Upper lobe of right lung (tissue), 1 donor: Measurements from ENCODE around the gene ANKS1B. TPM values are rescaled to one million over a fixed set of nuclear protein-coding genes. Genes with fewer than 3 reads are reported as not detected.
A peak's percentile ranks its signal among the peaks of the same experiment; 100 is the strongest.

Source experiments
- ATAC-seq: fragments of 200-7000 bp; cut with Tn5 transposase; one replicate; pipeline ENCODE4 v1.9.1; 2020; ENCODE audit warnings: mild to moderate bottlenecking, moderate library complexity
- DNase-seq: peaks from one replicate; pipeline ENCODE4 v3.0.0-alpha.2; 2020
- H3K27ac ChIP-seq: fragments of 200-600 bp; one replicate; pipeline ENCODE4 v1.8.0; 2022
- H3K27me3 ChIP-seq: fragments of 200-600 bp; one replicate; pipeline ENCODE4 v1.8.0; 2022; ENCODE audit warnings: mild to moderate bottlenecking
- H3K36me3 ChIP-seq: fragments of 200-600 bp; one replicate; pipeline ENCODE4 v1.8.0; 2022
- H3K4me1 ChIP-seq: fragments of 200-600 bp; one replicate; pipeline ENCODE4 v1.8.0; 2022
- H3K4me3 ChIP-seq: fragments of 200-600 bp; one replicate; pipeline ENCODE4 v1.8.0; 2022; ENCODE audit warnings: mild to moderate bottlenecking
- H3K9me3 ChIP-seq: fragments of 200-600 bp; one replicate; pipeline ENCODE4 v1.8.0; 2022
- CTCF ChIP-seq: fragments of 200-600 bp; IDR thresholded peaks from one replicate; pipeline ENCODE4 v1.8.0; 2022; ENCODE audit warnings: antibody characterized with exemption
- intact Hi-C: fragments of 100-400 bp; cut with DNase I; formaldehyde crosslinking; loops from one replicate; pipeline ENCODE4 v1.11.0; 2022
- total RNA-seq: library from RNA; stranded (reverse); fragmentation: NEBNext Ultra II Directional; extraction: Animal tissue kit (Norgen Biotek cat#: 25700); gene quantifications from one replicate; pipeline ENCODE4 v1.2.1, GENCODE V29; 2021
- donor health status: DM: no; HTN: yes; CAD: no; lungs with severe emphysema.

ANKS1B gene
- total RNA-seq, 1 donor from 2014 or later, result 5.3 TPM

GRCh38 chr12:99495799-99496198 is 488.9 kb downstream of the ANKS1B start:
- no peaks in the 10 kb centered on the region for H3K36me3 ChIP-seq
- H3K4me1 ChIP-seq, result no peaks in the 10 kb centered on the region
- no peaks in the 10 kb centered on the region for H3K9me3 ChIP-seq
- no peak for TF ChIP-seq CTCF
- no peaks in the 10 kb centered on the region for H3K27me3 ChIP-seq
- intact Hi-C loops, result no loop called here
- DNase-seq, result no peak
- no peak overlapping the region for H3K27ac ChIP-seq
- no peak overlapping the region for H3K4me3 ChIP-seq
- ATAC-seq, result no peak

- intact Hi-C loops, result no loop called here
- ATAC-seq (no peak), DNase-seq (no peak)
- Histone ChIP-seq H3K9me3 (no peaks in the 10 kb centered on the region), H3K27me3 (no peaks in the 10 kb centered on the region), H3K4me1 (no peaks in the 10 kb centered on the region), H3K36me3 (no peaks in the 10 kb centered on the region), H3K4me3 (no peak overlapping the region), H3K27ac (no peak overlapping the region)
- TF ChIP-seq CTCF, result no peak
Observed at GRCh38 chr12:99493197-99493596, 491.5 kb downstream of the ANKS1B start.

DNA sequence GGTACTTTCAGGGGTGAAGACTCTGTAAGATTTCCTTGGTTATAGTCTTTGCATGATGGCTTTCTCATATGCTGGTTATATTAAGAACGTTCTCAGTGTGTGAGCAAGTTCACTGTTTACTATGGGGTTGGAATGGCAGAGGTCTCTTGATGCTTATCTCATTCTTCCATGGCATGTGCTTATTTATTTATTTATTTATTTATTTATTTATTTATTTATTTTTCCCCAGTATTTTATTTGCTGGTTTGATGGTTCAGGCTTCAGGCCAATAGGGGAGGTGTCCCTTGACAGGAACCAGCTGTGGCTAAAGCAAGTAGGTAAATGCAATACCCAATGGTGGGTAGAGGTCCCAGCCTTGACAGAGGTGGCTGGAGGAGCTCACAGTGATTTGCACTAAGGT is 498.5 kb downstream of the ANKS1B start:
- Histone ChIP-seq H3K36me3 (no peaks in the 10 kb centered on the region), H3K4me1 (no peaks in the 10 kb centered on the region), H3K4me3 (no peak overlapping the region), H3K9me3 (no peaks in the 10 kb centered on the region), H3K27ac (no peak overlapping the region), H3K27me3 (no peaks in the 10 kb centered on the region)
- no peak for TF ChIP-seq CTCF
- no peak for ATAC-seq
- intact Hi-C loops, result no loop called here
- no peak for DNase-seq

DNA sequence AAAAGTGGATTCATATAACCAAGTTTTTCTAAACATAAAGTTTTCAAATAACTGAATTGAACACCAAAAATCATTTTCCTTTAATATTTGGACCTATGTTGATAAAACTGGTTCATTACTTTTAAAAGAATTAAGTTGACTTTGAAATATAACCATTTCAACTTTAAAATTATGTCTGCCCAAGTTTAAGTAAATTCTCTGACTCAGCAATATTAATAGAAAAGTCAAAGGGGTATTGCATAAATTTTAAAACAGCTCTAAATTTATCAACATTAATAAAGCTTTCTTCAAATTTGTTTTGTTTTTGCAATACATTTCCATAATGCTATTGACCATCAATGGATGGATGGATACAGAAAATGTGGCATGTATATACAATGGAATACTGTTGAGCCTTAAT is 505.6 kb downstream of the ANKS1B start:
- Histone ChIP-seq H3K4me3 (no peak overlapping the region), H3K36me3 (no peaks in the 10 kb centered on the region), H3K9me3 (no peaks in the 10 kb centered on the region), H3K27ac (no peak overlapping the region), H3K4me1 (no peaks in the 10 kb centered on the region), H3K27me3 (no peaks in the 10 kb centered on the region)
- TF ChIP-seq CTCF, result no peak
- intact Hi-C loops, result no loop called here
- ATAC-seq (no peak), DNase-seq (no peak)

DNA sequence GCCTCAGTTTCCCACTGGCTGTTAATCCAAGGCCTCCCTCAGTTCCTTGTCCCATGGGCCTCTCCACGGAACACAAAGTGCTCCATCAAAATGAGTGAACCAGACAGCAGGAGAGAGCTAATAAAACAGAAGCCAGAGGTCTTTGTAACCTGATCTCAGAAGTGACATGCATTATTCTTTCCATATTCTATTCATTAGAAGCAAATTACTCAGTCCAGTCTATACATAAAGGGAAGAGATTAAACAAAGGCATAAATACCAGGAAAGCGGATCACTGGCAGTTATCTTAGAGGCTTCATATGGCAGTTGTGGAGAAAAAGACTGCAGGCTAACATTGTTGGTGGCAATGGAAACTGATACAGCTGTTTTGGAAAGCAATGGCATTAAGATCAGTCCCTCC is 507.8 kb downstream of the ANKS1B start:
- DNase-seq (no peak), ATAC-seq (no peak)
- no peaks in the 10 kb centered on the region for H3K27me3 ChIP-seq
- H3K27ac ChIP-seq, result no peak overlapping the region
- no peaks in the 10 kb centered on the region for H3K36me3 ChIP-seq
- TF ChIP-seq CTCF, result no peak
- intact Hi-C loops, result no loop called here
- no peaks in the 10 kb centered on the region for H3K9me3 ChIP-seq
- H3K4me1 ChIP-seq, result no peaks in the 10 kb centered on the region
- H3K4me3 ChIP-seq, result no peak overlapping the region

GRCh38 chr12:99455350-99456035 is 529.2 kb downstream of the ANKS1B start:
- H3K4me1 ChIP-seq, result no peaks in the 10 kb centered on the region
- intact Hi-C loops, result no loop called here
- no peaks in the 10 kb centered on the region for H3K27me3 ChIP-seq
- H3K9me3 ChIP-seq, result peaks cover 4% of the 10 kb centered on the region
- no peaks in the 10 kb centered on the region for H3K36me3 ChIP-seq
- H3K4me3 ChIP-seq, result no peak overlapping the region
- DNase-seq (no peak), ATAC-seq (peak; percentile 15)
- no peak for TF ChIP-seq CTCF
- H3K27ac ChIP-seq, result no peak overlapping the region
